Subcutaneous adipose tissue (tissue), 4 donors: ENCODE results near the gene RRP9. TPM values are rescaled to one million over a fixed set of nuclear protein-coding genes. Genes with fewer than 3 reads are reported as not detected.

Source experiments
- total RNA-seq, 4 donors: library from RNA; depleted of rRNA; stranded (reverse); fragments of >200 nt; gene quantifications; one replicate each; pipeline ENCODE4 v1.1.0, GENCODE V29; 2016
- TF ChIP-seq, protein P1 (sequence below): fragments of 450-650 bp; IDR thresholded peaks from one replicate; pipeline ENCODE4 v1.5.1; 2016; ENCODE audit warnings: low read depth, mild to moderate bottlenecking, control low read depth, antibody characterized with exemption, moderate library complexity

Gene RRP9
- total RNA-seq, 4 donors from 2014 or later: 8.1 to 18.1 (median 11.5) TPM

- TF ChIP-seq, protein P1, sequence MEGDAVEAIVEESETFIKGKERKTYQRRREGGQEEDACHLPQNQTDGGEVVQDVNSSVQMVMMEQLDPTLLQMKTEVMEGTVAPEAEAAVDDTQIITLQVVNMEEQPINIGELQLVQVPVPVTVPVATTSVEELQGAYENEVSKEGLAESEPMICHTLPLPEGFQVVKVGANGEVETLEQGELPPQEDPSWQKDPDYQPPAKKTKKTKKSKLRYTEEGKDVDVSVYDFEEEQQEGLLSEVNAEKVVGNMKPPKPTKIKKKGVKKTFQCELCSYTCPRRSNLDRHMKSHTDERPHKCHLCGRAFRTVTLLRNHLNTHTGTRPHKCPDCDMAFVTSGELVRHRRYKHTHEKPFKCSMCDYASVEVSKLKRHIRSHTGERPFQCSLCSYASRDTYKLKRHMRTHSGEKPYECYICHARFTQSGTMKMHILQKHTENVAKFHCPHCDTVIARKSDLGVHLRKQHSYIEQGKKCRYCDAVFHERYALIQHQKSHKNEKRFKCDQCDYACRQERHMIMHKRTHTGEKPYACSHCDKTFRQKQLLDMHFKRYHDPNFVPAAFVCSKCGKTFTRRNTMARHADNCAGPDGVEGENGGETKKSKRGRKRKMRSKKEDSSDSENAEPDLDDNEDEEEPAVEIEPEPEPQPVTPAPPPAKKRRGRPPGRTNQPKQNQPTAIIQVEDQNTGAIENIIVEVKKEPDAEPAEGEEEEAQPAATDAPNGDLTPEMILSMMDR: no peak
Measured at GRCh38 chr3:51927061-51927977, 14.4 kb downstream of the RRP9 start.

DNA sequence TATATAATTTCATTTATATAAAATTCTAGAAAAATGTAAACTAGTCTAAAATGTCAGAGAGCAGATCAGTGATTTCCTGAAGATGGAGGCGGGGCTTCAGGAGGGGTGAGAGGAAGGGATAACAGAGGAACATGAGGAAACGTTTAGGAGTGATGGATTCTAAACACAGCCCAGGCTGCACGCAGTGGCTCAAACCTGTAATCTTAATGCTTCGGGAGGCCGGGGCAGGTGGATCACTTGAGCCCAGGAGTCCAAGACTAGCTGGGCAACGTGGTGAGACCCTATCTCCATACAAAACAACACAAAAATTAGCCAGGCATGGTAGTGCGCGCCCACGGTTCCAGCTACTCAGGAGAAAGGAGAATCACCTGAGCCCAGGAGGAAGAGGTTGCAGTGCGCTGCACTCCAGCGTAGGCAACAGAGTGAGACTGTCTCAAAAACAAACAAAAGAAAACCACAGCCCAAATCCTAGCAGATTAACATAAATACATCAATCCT is 20.6 kb downstream of the RRP9 start:
- TF ChIP-seq, protein P1: no peak

GRCh38 chr3:51916418-51916817 is 25.3 kb downstream of the RRP9 start:
- TF ChIP-seq, protein P1: no peak

DNA sequence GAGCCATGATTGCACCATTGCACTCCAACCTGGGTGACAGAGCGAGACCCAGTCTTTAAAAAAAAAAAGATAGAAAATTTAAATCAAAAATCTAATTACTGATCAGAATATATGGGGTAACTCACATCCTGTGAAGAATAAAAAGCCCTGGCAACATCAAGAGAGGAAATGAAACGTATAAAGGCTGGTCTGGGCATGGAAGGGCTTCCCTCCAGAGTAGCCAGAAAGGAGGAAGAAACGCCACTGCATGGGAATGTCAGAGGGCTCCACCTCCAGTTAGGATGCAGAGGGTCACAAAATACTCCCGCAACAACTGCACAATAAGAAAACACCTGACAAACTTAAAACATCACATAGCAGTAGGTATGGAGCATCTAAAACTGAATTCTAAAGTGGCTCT is 33.7 kb downstream of the RRP9 start:
- TF ChIP-seq, protein P1: no peak

- TF ChIP-seq, protein P1: no peak
Measured at GRCh38 chr3:51904034-51904823, 37.5 kb downstream of the RRP9 start.

DNA sequence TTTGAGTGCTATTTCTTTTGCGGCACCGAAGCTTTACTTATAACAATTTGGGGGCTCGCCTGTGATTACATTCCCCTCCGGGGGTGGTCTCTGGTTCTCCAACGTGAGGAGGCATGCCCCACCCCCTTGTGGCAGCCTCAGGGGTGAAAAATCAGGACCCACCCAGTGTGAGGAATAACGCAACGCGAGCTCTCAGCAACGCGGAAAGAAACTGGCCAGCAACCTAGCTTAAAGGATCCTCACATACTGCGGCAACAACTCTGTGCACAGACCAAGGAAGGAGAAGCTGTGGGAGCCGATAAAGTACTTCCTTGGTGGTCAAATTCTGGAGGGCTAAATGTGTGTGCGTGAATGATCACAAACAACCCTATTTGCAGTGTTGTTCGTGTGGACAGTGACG is 44.3 kb downstream of the RRP9 start:
- TF ChIP-seq, protein P1: no peak
